A549 (cell line): ENCODE data around the gene EFCAB14. TPM values are rescaled to one million over a fixed set of nuclear protein-coding genes. Genes with fewer than 3 reads are reported as not detected.
"Not testable (repeated sequence)": the region's sequence is repeated elsewhere in the genome, so short reads cannot be mapped to it uniquely, and the experiment has no call there.

ENCODE experiments used
- ATAC-seq, 2 experiments: fragments of 200-7000 bp in 1 of 2; fragments of >200 bp in 1 of 2; cut with Nextera tagmentation in 1 of 2; cut with Tn5 transposase in 1 of 2; 3 replicates each; pipeline versions ENCODE4 v1.8.0 to v1.9.1; 2018 to 2020; ENCODE audit warnings: mild to moderate bottlenecking in 1 of 2, moderate library complexity in 1 of 2
- CTCF ChIA-PET: fragments of 300-600 bp; sonication (Branson Sonifier 250); formaldehyde crosslinking; extraction: SDS; loops from one replicate; lab custom pipeline; 2021; ENCODE audit warnings: antibody characterized with exemption, inconsistent platforms; lab: Yijun Ruan, JAX
- POLR2A ChIA-PET: fragments of 350-600 bp; formaldehyde crosslinking; extraction: SDS; loops from one replicate; lab custom pipeline; 2021; ENCODE audit warnings: antibody characterized with exemption, inconsistent platforms; lab: Yijun Ruan, JAX
- DNase-seq, 2 experiments: peaks; one replicate each; pipeline versions ENCODE4 v3.0.0 to v3.0.0-alpha.2; 2011 to 2016; ENCODE audit warnings: low read depth in 1 of 2, low spot score in 1 of 2
- FAIRE-seq: peaks from 2 replicates; lab custom pipeline; 2011; peaks lifted over from hg19 to GRCh38; lab: Jason Lieb, UNC
- H3K27ac ChIP-seq, 2 experiments: fragments of >200 bp; sonication (Bioruptor Twin); formaldehyde crosslinking; 3 replicates each; pipeline ENCODE4 v1.5.1; 2016 to 2017
- H3K4me1 ChIP-seq: fragments of >200 bp; sonication (Bioruptor Twin); formaldehyde crosslinking; 3 replicates; pipeline ENCODE4 v1.6.1; 2016
- H3K4me2 ChIP-seq: fragments of >200 bp; sonication (Bioruptor Twin); formaldehyde crosslinking; 3 replicates; pipeline ENCODE4 v1.6.1; 2016
- H3K4me3 ChIP-seq: fragments of >200 bp; sonication (Bioruptor Twin); formaldehyde crosslinking; 3 replicates; pipeline ENCODE4 v1.5.1; 2016
- H3K9me3 ChIP-seq: fragments of >200 bp; sonication (Bioruptor Twin); formaldehyde crosslinking; 3 replicates; pipeline ENCODE4 v1.6.1; 2016
- BHLHE40 ChIP-seq: IDR thresholded peaks from 2 replicates; pipeline ENCODE4 v1.6.1; 2012; ENCODE audit warnings: low read depth, low read length, inconsistent platforms
- CEBPB ChIP-seq, 2 experiments: fragments of >200 bp in 1 of 2; sonication (Bioruptor Twin) in 1 of 2; formaldehyde crosslinking in 1 of 2; IDR thresholded peaks; 2 replicates each; pipeline ENCODE4 v1.6.1; 2012 to 2016
- EHF ChIP-seq: fragments of 250-450 bp; sonication (Bioruptor Pico); IDR thresholded peaks from 2 replicates; pipeline ENCODE4 v1.5.0; 2020; ENCODE audit warnings: mild to moderate bottlenecking
- EHMT2 ChIP-seq: fragments of 200-600 bp; sonication (generic); IDR thresholded peaks from 2 replicates; pipeline ENCODE4 v1.6.1; 2016; ENCODE audit warnings: antibody characterized with exemption, low read depth, mild to moderate bottlenecking, moderate library complexity
- FOSB ChIP-seq: fragments of 250-450 bp; sonication (Bioruptor Pico); IDR thresholded peaks from 2 replicates; pipeline ENCODE4 v1.5.0; 2020; ENCODE audit warnings: mild to moderate bottlenecking, moderate library complexity
- FOSL2 ChIP-seq, 2 experiments: fragments of 450-650 bp in 1 of 2; fragments of >200 bp in 1 of 2; sonication (Bioruptor Twin) in 1 of 2; formaldehyde crosslinking; IDR thresholded peaks; 2 replicates each; pipeline versions ENCODE4 v1.5.0 to v1.6.1; 2016 to 2020; ENCODE audit warnings: mild to moderate bottlenecking in 1 of 2, moderate library complexity in 1 of 2
- FOXS1 ChIP-seq: fragments of 250-450 bp; sonication (Bioruptor Pico); IDR thresholded peaks from 2 replicates; pipeline ENCODE4 v1.5.0; 2020; ENCODE audit warnings: mild to moderate bottlenecking, moderate library complexity
- HOXA7 ChIP-seq: fragments of 250-450 bp; sonication (Bioruptor Pico); IDR thresholded peaks from 2 replicates; pipeline ENCODE4 v1.5.0; 2020; ENCODE audit warnings: mild to moderate bottlenecking, moderate library complexity
- HOXB13 ChIP-seq: fragments of 250-450 bp; sonication (Bioruptor Pico); IDR thresholded peaks from 2 replicates; pipeline ENCODE4 v1.5.0; 2020; ENCODE audit warnings: low read depth, mild to moderate bottlenecking, moderate library complexity
- HOXB5 ChIP-seq: fragments of 250-450 bp; sonication (Bioruptor Pico); IDR thresholded peaks from 2 replicates; pipeline ENCODE4 v1.5.0; 2020; ENCODE audit warnings: mild to moderate bottlenecking, moderate library complexity
- JUN ChIP-seq, 2 experiments: fragments of >200 bp; sonication (Bioruptor Twin); formaldehyde crosslinking; IDR thresholded peaks; 2 replicates in 1 of 2; 3 replicates in 1 of 2; pipeline ENCODE4 v1.6.1; 2016 to 2017
- JUNB ChIP-seq: fragments of >200 bp; sonication (Bioruptor Twin); formaldehyde crosslinking; IDR thresholded peaks from 2 replicates; pipeline ENCODE4 v1.6.1; 2016
- KDM1A ChIP-seq: fragments of 200-600 bp; sonication (generic); IDR thresholded peaks from 2 replicates; pipeline ENCODE4 v1.6.1; 2016; ENCODE audit warnings: low read depth, mild to moderate bottlenecking
- MAFK ChIP-seq: fragments of 450-650 bp; IDR thresholded peaks from 2 replicates; pipeline ENCODE4 v1.6.1; 2014; ENCODE audit not compliant: partially characterized antibody
- MAZ ChIP-seq: fragments of 150-350 bp; IDR thresholded peaks from 2 replicates; pipeline ENCODE4 v1.6.1; 2014; ENCODE audit warnings: antibody characterized with exemption, low read depth, low read length, borderline replicate concordance
- MYC ChIP-seq: IDR thresholded peaks from 2 replicates; pipeline ENCODE4 v1.6.1; 2012; ENCODE audit warnings: mild to moderate bottlenecking, inconsistent platforms, low read length, improper control_type of control experiment, borderline replicate concordance
- NFE2L2 ChIP-seq: fragments of 150-350 bp; conservative IDR thresholded peaks from 2 replicates; pipeline ENCODE4 v1.6.1; 2014; ENCODE audit warnings: low read length
- NPAS2 ChIP-seq: fragments of 250-450 bp; sonication (Bioruptor Pico); IDR thresholded peaks from 2 replicates; pipeline ENCODE4 v1.8.0; 2022; ENCODE audit warnings: mild to moderate bottlenecking, moderate library complexity, borderline replicate concordance
- POLR2A ChIP-seq: IDR thresholded peaks from 2 replicates; pipeline ENCODE4 v1.6.1; 2012; ENCODE audit warnings: mild to moderate bottlenecking, low read length
- RARB ChIP-seq: fragments of 250-450 bp; sonication (Bioruptor Pico); IDR thresholded peaks from 2 replicates; pipeline ENCODE4 v1.8.0; 2021; ENCODE audit warnings: mild to moderate bottlenecking, moderate library complexity
- RFX5 ChIP-seq: fragments of 450-650 bp; IDR thresholded peaks from 2 replicates; pipeline ENCODE4 v1.7.1; 2014; ENCODE audit warnings: antibody characterized with exemption, mild to moderate bottlenecking, moderate library complexity
- TFCP2L1 ChIP-seq: fragments of 250-450 bp; sonication (Bioruptor Pico); IDR thresholded peaks from 2 replicates; pipeline ENCODE4 v1.5.0; 2021; ENCODE audit warnings: mild to moderate bottlenecking
- ZC3H11A ChIP-seq: fragments of 450-650 bp; IDR thresholded peaks from 2 replicates; pipeline ENCODE4 v1.6.1; 2014; ENCODE audit warnings: antibody characterized with exemption, mild to moderate bottlenecking
- ZFP36 ChIP-seq: fragments of 450-650 bp; IDR thresholded peaks from 2 replicates; pipeline ENCODE4 v1.6.1; 2014; ENCODE audit warnings: borderline replicate concordance; ENCODE audit not compliant: partially characterized antibody
- whole genome bisulfite sequencing: methylation state at CpG from one replicate; pipeline ENCODE4 v1.1.6; 2017; ENCODE audit errors: missing lambda C conversion rate; 5-methylcytosine and 5-hydroxymethylcytosine counted together
- polyA plus RNA-seq, 4 experiments: library from polyadenylated mRNA; depleted of rRNA in 3 of 4; stranded (reverse); fragments of >200 nt; fragmentation: RNase III in 1 of 4; extraction: RNeasy Plus Mini Kit Qiagen cat#74134 plus additional on column Dnase treatment in 1 of 4; gene quantifications; 2 replicates in 3 of 4; 3 replicates in 1 of 4; pipeline ENCODE4 v1.2.3, GENCODE V29; 2011 to 2017
- TF ChIP-seq, protein P1 (sequence below): IDR thresholded peaks from 2 replicates; pipeline ENCODE4 v1.6.1; 2012; ENCODE audit warnings: low read depth, borderline replicate concordance
- TF ChIP-seq, protein P2 (sequence below): fragments of 200-600 bp; sonication (generic); IDR thresholded peaks from 2 replicates; pipeline ENCODE4 v1.6.1; 2016; ENCODE audit warnings: antibody characterized with exemption, mild to moderate bottlenecking, moderate library complexity
- TF ChIP-seq, protein P3 (sequence below): fragments of 150-350 bp; IDR thresholded peaks from 2 replicates; pipeline ENCODE4 v1.6.1; 2014; ENCODE audit warnings: low read depth, mild to moderate bottlenecking, low read length

EFCAB14 gene
- polyA plus RNA-seq, 2 of the 4 experiments (the other 2 are of a cell fraction) = 18.0 to 41.4 TPM

DNA sequence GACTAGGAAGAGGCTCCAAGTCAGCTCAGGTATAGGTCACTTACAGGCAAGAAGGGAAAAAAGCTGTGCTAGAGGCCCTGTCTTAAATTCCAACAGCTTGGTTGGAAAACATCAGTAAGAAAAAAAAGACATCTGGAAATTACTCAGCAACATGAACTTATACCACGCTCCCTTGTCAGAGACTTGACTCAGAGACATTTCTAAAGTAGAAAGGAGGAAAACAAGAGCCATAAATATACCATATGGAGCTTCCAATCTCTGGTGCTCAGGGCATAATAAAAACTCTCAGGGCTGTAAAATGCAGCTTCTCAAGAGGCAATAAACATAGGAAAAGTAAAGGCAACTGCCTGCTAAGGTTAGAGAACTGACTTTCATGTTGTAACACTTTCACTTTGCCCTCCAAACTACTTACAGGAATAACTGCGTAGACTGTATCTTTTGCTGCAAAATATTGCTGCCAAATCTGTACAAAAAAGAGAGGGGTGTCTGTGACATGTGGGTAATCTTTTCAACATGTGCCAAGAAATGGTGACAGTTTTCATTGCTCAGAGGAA is 65.4 kb downstream of the EFCAB14 start:
- no peak overlapping the region for H3K4me2 ChIP-seq
- peaks cover 9% of the 10 kb centered on the region for H3K9me3 ChIP-seq
- FAIRE-seq = no peak
- TF ChIP-seq BHLHE40 (no peak), NFE2L2 (no peak), RARB (CRISPR knock-in tag) (no peak), MYC (no peak), TFCP2L1 (no peak), HOXA7 (CRISPR knock-in tag) (no peak), EHF (CRISPR knock-in tag) (no peak), FOSL2 (IDR thresholded peaks at IDR 0.05) (no peak), FOSL2 (CRISPR knock-in tag; IDR thresholded peaks at IDR 0.05) (no peak), ZFP36 (no peak)
- TF ChIP-seq, protein P1, sequence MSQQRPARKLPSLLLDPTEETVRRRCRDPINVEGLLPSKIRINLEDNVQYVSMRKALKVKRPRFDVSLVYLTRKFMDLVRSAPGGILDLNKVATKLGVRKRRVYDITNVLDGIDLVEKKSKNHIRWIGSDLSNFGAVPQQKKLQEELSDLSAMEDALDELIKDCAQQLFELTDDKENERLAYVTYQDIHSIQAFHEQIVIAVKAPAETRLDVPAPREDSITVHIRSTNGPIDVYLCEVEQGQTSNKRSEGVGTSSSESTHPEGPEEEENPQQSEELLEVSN = no peak
- TF ChIP-seq, protein P2, sequence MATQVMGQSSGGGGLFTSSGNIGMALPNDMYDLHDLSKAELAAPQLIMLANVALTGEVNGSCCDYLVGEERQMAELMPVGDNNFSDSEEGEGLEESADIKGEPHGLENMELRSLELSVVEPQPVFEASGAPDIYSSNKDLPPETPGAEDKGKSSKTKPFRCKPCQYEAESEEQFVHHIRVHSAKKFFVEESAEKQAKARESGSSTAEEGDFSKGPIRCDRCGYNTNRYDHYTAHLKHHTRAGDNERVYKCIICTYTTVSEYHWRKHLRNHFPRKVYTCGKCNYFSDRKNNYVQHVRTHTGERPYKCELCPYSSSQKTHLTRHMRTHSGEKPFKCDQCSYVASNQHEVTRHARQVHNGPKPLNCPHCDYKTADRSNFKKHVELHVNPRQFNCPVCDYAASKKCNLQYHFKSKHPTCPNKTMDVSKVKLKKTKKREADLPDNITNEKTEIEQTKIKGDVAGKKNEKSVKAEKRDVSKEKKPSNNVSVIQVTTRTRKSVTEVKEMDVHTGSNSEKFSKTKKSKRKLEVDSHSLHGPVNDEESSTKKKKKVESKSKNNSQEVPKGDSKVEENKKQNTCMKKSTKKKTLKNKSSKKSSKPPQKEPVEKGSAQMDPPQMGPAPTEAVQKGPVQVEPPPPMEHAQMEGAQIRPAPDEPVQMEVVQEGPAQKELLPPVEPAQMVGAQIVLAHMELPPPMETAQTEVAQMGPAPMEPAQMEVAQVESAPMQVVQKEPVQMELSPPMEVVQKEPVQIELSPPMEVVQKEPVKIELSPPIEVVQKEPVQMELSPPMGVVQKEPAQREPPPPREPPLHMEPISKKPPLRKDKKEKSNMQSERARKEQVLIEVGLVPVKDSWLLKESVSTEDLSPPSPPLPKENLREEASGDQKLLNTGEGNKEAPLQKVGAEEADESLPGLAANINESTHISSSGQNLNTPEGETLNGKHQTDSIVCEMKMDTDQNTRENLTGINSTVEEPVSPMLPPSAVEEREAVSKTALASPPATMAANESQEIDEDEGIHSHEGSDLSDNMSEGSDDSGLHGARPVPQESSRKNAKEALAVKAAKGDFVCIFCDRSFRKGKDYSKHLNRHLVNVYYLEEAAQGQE = no peak
- no peak overlapping the region for H3K27ac ChIP-seq
- H3K4me3 ChIP-seq = no peak overlapping the region
- H3K4me1 ChIP-seq = peaks cover 15% of the 10 kb centered on the region; the same call in 2 of the 3 replicates
- no peak for ATAC-seq
- POLR2A ChIA-PET = no interaction called here
- WGBS = 88% methylated on average over 2 of the region's 2 CpGs
- CTCF ChIA-PET = interaction anchor here (0.9 kb wide), 1 partner anchor 12 kb away, joined by 3 read pairs; no protein-coding TSS in a partner anchor
- DNase-seq = no peak

DNA sequence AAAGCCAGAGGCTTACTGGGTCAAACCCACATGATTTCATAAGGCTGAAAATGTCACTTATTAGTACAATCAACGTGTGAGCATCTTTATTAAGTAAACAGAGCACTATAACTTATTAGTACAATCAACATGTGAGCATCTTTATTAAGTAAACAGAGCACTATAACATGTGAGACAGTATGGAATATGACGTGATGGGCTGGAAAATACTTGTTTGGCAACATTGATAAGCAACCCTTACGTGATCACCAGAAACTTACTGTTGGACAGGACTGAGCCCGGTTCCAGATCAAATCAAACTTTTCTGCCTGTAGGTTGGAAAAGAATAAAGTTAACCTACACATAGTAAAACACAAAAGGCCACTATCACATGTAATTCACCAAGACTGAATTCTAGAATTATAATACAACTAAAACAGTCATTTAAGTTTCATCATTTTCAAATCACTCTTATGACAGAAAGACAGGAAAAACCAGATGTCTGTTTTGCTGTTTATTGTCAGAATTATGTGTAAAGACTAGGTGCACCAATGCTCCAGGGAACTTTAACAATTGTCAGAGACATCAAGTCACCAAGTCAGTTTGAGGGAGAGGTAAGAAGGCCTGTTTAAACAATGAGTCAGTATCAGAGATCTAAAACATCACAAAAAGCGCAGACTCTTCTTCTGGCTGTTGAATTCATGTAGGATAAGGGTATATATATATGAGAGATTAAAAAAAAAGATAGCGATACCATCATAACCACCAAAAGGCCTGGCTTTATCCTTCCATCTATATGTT is 66.4 kb downstream of the EFCAB14 start:
- H3K4me1 ChIP-seq = peaks cover 15% of the 10 kb centered on the region; the same call in 2 of the 3 replicates
- H3K27ac ChIP-seq = no peak overlapping the region
- no peak overlapping the region for H3K4me3 ChIP-seq
- ChIA-PET CTCF (interaction anchor here (0.6 kb wide), 1 partner anchor 28 kb away, joined by 4 read pairs; no protein-coding TSS in a partner anchor), POLR2A (no interaction called here)
- peaks cover 9% of the 10 kb centered on the region for H3K9me3 ChIP-seq
- no peak for TF ChIP-seq RARB (CRISPR knock-in tag)
- no peak for TF ChIP-seq JUN (IDR thresholded peaks at IDR 0.05)
- no peak for TF ChIP-seq HOXB13
- TF ChIP-seq HOXB5 (CRISPR knock-in tag) = no peak
- no peak for TF ChIP-seq FOXS1
- no peak for TF ChIP-seq FOSB (CRISPR knock-in tag)
- TF ChIP-seq POLR2A = no peak
- no peak for TF ChIP-seq ZC3H11A
- no peak for TF ChIP-seq JUNB
- TF ChIP-seq CEBPB (IDR thresholded peaks at IDR 0.05) = no peak
- TF ChIP-seq, protein P3, sequence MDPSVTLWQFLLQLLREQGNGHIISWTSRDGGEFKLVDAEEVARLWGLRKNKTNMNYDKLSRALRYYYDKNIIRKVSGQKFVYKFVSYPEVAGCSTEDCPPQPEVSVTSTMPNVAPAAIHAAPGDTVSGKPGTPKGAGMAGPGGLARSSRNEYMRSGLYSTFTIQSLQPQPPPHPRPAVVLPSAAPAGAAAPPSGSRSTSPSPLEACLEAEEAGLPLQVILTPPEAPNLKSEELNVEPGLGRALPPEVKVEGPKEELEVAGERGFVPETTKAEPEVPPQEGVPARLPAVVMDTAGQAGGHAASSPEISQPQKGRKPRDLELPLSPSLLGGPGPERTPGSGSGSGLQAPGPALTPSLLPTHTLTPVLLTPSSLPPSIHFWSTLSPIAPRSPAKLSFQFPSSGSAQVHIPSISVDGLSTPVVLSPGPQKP = no peak
- TF ChIP-seq MAFK = no peak
- no peak for TF ChIP-seq NPAS2 (CRISPR knock-in tag)
- TF ChIP-seq TFCP2L1 = no peak
- no peak for TF ChIP-seq HOXA7 (CRISPR knock-in tag)
- TF ChIP-seq RFX5 = no peak
- TF ChIP-seq MYC = no peak
- TF ChIP-seq KDM1A = no peak
- TF ChIP-seq EHMT2 = no peak
- no peak for TF ChIP-seq MAZ
- WGBS = 64% methylated on average over 6 of the region's 6 CpGs
- DNase-seq = no peak
- H3K4me2 ChIP-seq = no peak overlapping the region
- FAIRE-seq = no peak
- ATAC-seq = no peak

DNA sequence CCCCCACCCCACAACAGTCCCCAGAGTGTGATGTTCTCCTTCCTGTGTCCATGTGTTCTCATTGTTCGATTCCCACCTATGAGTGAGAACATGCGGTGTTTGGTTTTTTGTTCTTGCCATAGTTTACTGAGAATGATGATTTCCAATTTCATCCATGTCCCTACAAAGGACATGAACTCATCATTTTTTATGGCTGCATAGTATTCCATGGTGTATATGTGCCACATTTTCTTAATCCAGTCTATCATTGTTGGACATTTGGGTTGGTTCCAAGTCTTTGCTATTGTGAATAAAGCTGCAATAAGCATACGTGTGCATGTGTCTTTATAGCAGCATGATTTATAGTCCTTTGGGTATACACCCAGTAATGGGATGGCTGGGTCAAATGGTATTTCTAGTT is 67.8 kb downstream of the EFCAB14 start:
- CTCF ChIA-PET = interaction anchor here (0.6 kb wide), 1 partner anchor 718 kb away, joined by 3 read pairs; no protein-coding TSS in a partner anchor
- ATAC-seq, H3K4me3 ChIP-seq, POLR2A ChIA-PET, DNase-seq, FAIRE-seq, H3K4me2 ChIP-seq, H3K27ac ChIP-seq, H3K9me3 ChIP-seq: not testable (repeated sequence)
- WGBS = 94% methylated on average over 3 of the region's 3 CpGs
- peaks cover 15% of the 10 kb centered on the region; the same call in 2 of the 3 replicates for H3K4me1 ChIP-seq
